K562 (cell line): Measurements from ENCODE around the gene NR1H3. TPM values are rescaled to one million over a fixed set of nuclear protein-coding genes. Genes with fewer than 3 reads are reported as not detected.

Experiments
- ATAC-seq: fragments of 200-7000 bp; cut with Tn5 transposase; 3 replicates; pipeline ENCODE4 v1.9.1; 2020; ENCODE audit warnings: moderate library complexity
- BruUV-seq: library from RNA; stranded (reverse); fragments of 400-500 nt; replicated peaks from 2 replicates; lab custom pipeline; 2021; lab: Mats Ljungman, UMichigan
- CTCF ChIA-PET: fragments of 300-600 bp; formaldehyde crosslinking; extraction: SDS; loops from one replicate; lab custom pipeline; 2021; ENCODE audit warnings: low intra/inter-chr PET ratio; lab: Yijun Ruan, JAX
- POLR2A ChIA-PET: fragments of 300-600, 350-650 bp; sonication (Branson Sonifier 250); formaldehyde crosslinking; extraction: SDS; loops from one replicate; lab custom pipeline; 2021; ENCODE audit warnings: antibody characterized with exemption, inconsistent platforms; lab: Yijun Ruan, JAX
- DNase-seq, 4 experiments: peaks; one replicate each; pipeline versions ENCODE4 v3.0.0 to v3.0.0-alpha.2; 2011 to 2018; ENCODE audit warnings: low spot score in 3 of 4, mixed read lengths in 3 of 4; ENCODE audit errors: extremely low read depth in 1 of 4
- FAIRE-seq: peaks from 2 replicates; lab custom pipeline; 2011; peaks lifted over from hg19 to GRCh38; lab: Jason Lieb, UNC
- H2AFZ ChIP-seq: 2 replicates; pipeline ENCODE4 v1.6.0; 2011; ENCODE audit warnings: low read depth, low read length, control low read depth, inconsistent platforms
- H3K27ac ChIP-seq: fragments of 200-600 bp; 3 replicates; pipeline ENCODE4 v1.8.0; 2011; ENCODE audit warnings: low read depth, mild to moderate bottlenecking, control low read depth, inconsistent platforms, low read length, moderate library complexity, mixed read lengths; ENCODE audit errors: extremely low read depth
- H3K27me3 ChIP-seq, 2 experiments: fragments of 300-600 bp in 1 of 2; 2 replicates in 1 of 2; 3 replicates in 1 of 2; pipeline versions ENCODE4 v1.6.0 to v1.8.0; 2011; ENCODE audit warnings: inconsistent platforms in 2 of 2, low read length in 2 of 2, mild to moderate bottlenecking in 1 of 2, mixed read lengths in 1 of 2, moderate library complexity in 1 of 2; ENCODE audit not compliant: control insufficient read depth in 2 of 2, insufficient read depth in 2 of 2
- H3K36me3 ChIP-seq: fragments of 300-600 bp; 3 replicates; pipeline ENCODE4 v1.8.0; 2011; ENCODE audit warnings: mild to moderate bottlenecking, low read length, inconsistent platforms; ENCODE audit not compliant: control insufficient read depth, insufficient read depth
- H3K4me1 ChIP-seq, 2 experiments: fragments of 200-600 bp in 1 of 2; replicated peaks in 1 of 2; 2 replicates in 1 of 2; 3 replicates in 1 of 2; pipeline versions ENCODE4 v1.5.1 to v1.8.0; 2011; ENCODE audit warnings: inconsistent platforms in 2 of 2, low read length in 2 of 2, mild to moderate bottlenecking in 1 of 2, mixed read lengths in 1 of 2, moderate library complexity in 1 of 2; ENCODE audit not compliant: control insufficient read depth in 2 of 2, insufficient read depth in 2 of 2
- H3K4me2 ChIP-seq: 2 replicates; pipeline ENCODE4 v1.6.1; 2011; ENCODE audit warnings: low read length, control low read depth, inconsistent platforms, mixed read lengths; ENCODE audit not compliant: insufficient read depth
- H3K4me3 ChIP-seq: fragments of 200-600 bp; sonication (generic), shearing (Covaris generic); 2 replicates; pipeline ENCODE4 v1.5.1; 2016; ENCODE audit warnings: control low read depth, inconsistent platforms
- H3K79me2 ChIP-seq: fragments of 200-600 bp; 3 replicates; pipeline ENCODE4 v1.8.0; 2011; ENCODE audit warnings: low read length, inconsistent platforms; ENCODE audit not compliant: control insufficient read depth, insufficient read depth
- H3K9ac ChIP-seq, 2 experiments: 2 replicates each; pipeline versions ENCODE4 v1.6.0 to v1.6.1; 2011; ENCODE audit warnings: low read depth in 2 of 2, low read length in 2 of 2, control low read depth in 1 of 2, inconsistent platforms in 1 of 2, mild to moderate bottlenecking in 1 of 2, mixed read lengths in 1 of 2; ENCODE audit not compliant: insufficient read depth in 1 of 2
- H3K9me1 ChIP-seq: one replicate; pipeline ENCODE4 v1.6.0; 2011; ENCODE audit warnings: inconsistent platforms, mild to moderate bottlenecking, low read length, moderate library complexity; ENCODE audit not compliant: control insufficient read depth, insufficient read depth
- H3K9me3 ChIP-seq: replicated peaks from 2 replicates; pipeline ENCODE4 v1.5.1; 2011; ENCODE audit warnings: low read depth, low read length, inconsistent platforms; ENCODE audit not compliant: control insufficient read depth, insufficient read depth
- H4K20me1 ChIP-seq: replicated peaks from 2 replicates; pipeline ENCODE4 v1.6.1; 2011; ENCODE audit warnings: low read length, inconsistent platforms, mixed read lengths; ENCODE audit not compliant: control insufficient read depth, insufficient read depth
- CBX1 ChIP-seq: sonication (generic); IDR thresholded peaks from 2 replicates; pipeline ENCODE4 v1.6.1; 2016; ENCODE audit warnings: antibody characterized with exemption, low read depth, mild to moderate bottlenecking
- CHAMP1 ChIP-seq: fragments of 450-650 bp; IDR thresholded peaks from 2 replicates; pipeline ENCODE4 v1.6.1; 2016; ENCODE audit warnings: mild to moderate bottlenecking
- CTBP1 ChIP-seq: fragments of 450-650 bp; IDR thresholded peaks from 2 replicates; pipeline ENCODE4 v1.6.1; 2016; ENCODE audit warnings: borderline replicate concordance
- DPF2 ChIP-seq: fragments of 450-650 bp; IDR thresholded peaks from 2 replicates; pipeline ENCODE4 v1.6.1; 2016
- KLF13 ChIP-seq: fragments of 450-650 bp; IDR thresholded peaks from 2 replicates; pipeline ENCODE4 v1.6.1; 2016; ENCODE audit warnings: missing genetic modification characterization, low read depth, mild to moderate bottlenecking, missing compliant biosample characterization, moderate library complexity, borderline replicate concordance
- MAX ChIP-seq: sonication (generic); formaldehyde crosslinking; IDR thresholded peaks from 2 replicates; pipeline ENCODE4 v1.9.0; 2022; ENCODE audit warnings: mild to moderate bottlenecking, missing genetic modification reagents
- MTA2 ChIP-seq: fragments of 450-650 bp; IDR thresholded peaks from 2 replicates; pipeline ENCODE4 v1.6.1; 2016; ENCODE audit warnings: low read depth
- RBBP5 ChIP-seq: fragments of 200-600 bp; sonication (generic); IDR thresholded peaks from 2 replicates; pipeline ENCODE4 v1.6.1; 2012; ENCODE audit warnings: borderline replicate concordance, mild to moderate bottlenecking, low read length, control low read depth, inconsistent platforms; ENCODE audit not compliant: insufficient read depth, poor library complexity, severe bottlenecking
- TAL1 ChIP-seq: fragments of 450-650 bp; IDR thresholded peaks from 2 replicates; pipeline ENCODE4 v1.6.1; 2016; ENCODE audit warnings: mild to moderate bottlenecking
- TEAD1 ChIP-seq, 2 experiments: fragments of 450-650 bp in 1 of 2; sonication (generic) in 1 of 2; formaldehyde crosslinking; IDR thresholded peaks; 2 replicates each; pipeline versions ENCODE4 v1.4.0 to v1.8.0; 2020 to 2022; ENCODE audit warnings: mild to moderate bottlenecking in 2 of 2, missing genetic modification reagents in 1 of 2
- ZEB2 ChIP-seq: fragments of 450-650 bp; IDR thresholded peaks from 2 replicates; pipeline ENCODE4 v1.6.1; 2016
- ZFX ChIP-seq: sonication (generic); formaldehyde crosslinking; IDR thresholded peaks from 2 replicates; pipeline ENCODE4 v1.8.0; 2022; ENCODE audit warnings: mild to moderate bottlenecking, missing genetic modification reagents, moderate library complexity
- ZNF165 ChIP-seq: fragments of 250-450 bp; sonication (Bioruptor Pico); IDR thresholded peaks from 2 replicates; pipeline ENCODE4 v1.4.0; 2020; ENCODE audit warnings: borderline replicate concordance
- ZNF766 ChIP-seq: fragments of 200-800 bp; sonication (Bioruptor generic); conservative IDR thresholded peaks from 2 replicates; pipeline ENCODE4 v1.6.1; 2016; ENCODE audit warnings: missing genetic modification characterization, missing compliant biosample characterization
- WGBS: fragments of 100-300 bp; shearing (Covaris generic); methylation state at CpG from one replicate; pipeline ENCODE4 v1.1.6; 2016; ENCODE audit warnings: low coverage, mixed read lengths; ENCODE audit not compliant: insufficient coverage; ENCODE audit errors: missing lambda C conversion rate; 5-methylcytosine and 5-hydroxymethylcytosine counted together
- in situ Hi-C: fragments of 300-500 bp; cut with MboI; formaldehyde crosslinking; loops from 4 replicates; pipeline ENCODE4 v1.15.0; 2018; ENCODE audit warnings: inconsistent platforms, mixed read lengths
- intact Hi-C: fragments of 100-400 bp; cut with micrococcal nuclease; formaldehyde crosslinking; loops from 2 replicates; pipeline ENCODE4 v1.14.2; 2022
- polyA plus RNA-seq, 8 experiments: library from polyadenylated mRNA; depleted of rRNA in 4 of 8; stranded (reverse) in 5 of 8; unstranded in 3 of 8; fragments of >200 nt; fragmentation: Nextera tagmentation in 2 of 8; fragmentation: Illumina TruSeq in 1 of 8; extraction: Ambion mirVana in 2 of 8; extraction: Trizol in 1 of 8; gene quantifications; 2 replicates each; pipeline versions ENCODE4 v1.2.1 to v1.2.3, GENCODE V29; 2011 to 2014; ENCODE audit warnings: inconsistent platforms in 1 of 8, missing spikeins in 1 of 8
- total RNA-seq, 7 experiments: library from RNA; depleted of rRNA in 6 of 7; stranded (reverse); fragments of >200 nt in 6 of 7; fragmentation: Illumina TruSeq in 2 of 7; extraction: Trizol in 2 of 7; gene quantifications; 2 replicates each; pipeline versions ENCODE4 v1.2.1 to v1.2.3, GENCODE V29; 2011 to 2021; ENCODE audit warnings: low replicate concordance in 1 of 7
- TF ChIP-seq, protein P1 (sequence below): fragments of 200-800 bp; sonication (Bioruptor generic); IDR thresholded peaks from 2 replicates; pipeline ENCODE4 v1.6.1; 2017; ENCODE audit warnings: missing genetic modification characterization, missing compliant biosample characterization
- TF ChIP-seq, protein P2 (sequence below): fragments of 450-650 bp; formaldehyde crosslinking; conservative IDR thresholded peaks from 2 replicates; pipeline ENCODE4 v1.4.0; 2022; ENCODE audit warnings: mild to moderate bottlenecking, missing genetic modification characterization

The NR1H3 gene
- total and polyA plus RNA-seq, 9 of the 15 experiments (the other 6 are each of a cell fraction or from before 2014, with no cell fraction given) = 8.2 to 26.0 (median 11.9) TPM

GRCh38 chr11:47271961-47272661 lies 14.3 kb downstream of the NR1H3 start:
- POLR2A ChIA-PET = interaction anchor here (0.6 to 2.3 kb wide), 6 partner anchors 9 to 291 kb away, joined by 4 to 11 read pairs (median 6); partner anchors contain the start of gene ACP2
- no peaks in the 10 kb centered on the region for H3K27me3 ChIP-seq
- ATAC-seq (peak; percentile 46), FAIRE-seq (peak; percentile 65), DNase-seq (peak in 2 of 4 experiments; percentile 71 to 82)
- H3K4me2 ChIP-seq = peak overlapping the region; percentile 77
- H3K9me3 ChIP-seq = no peaks in the 10 kb centered on the region
- peak overlapping the region in 1 of 2 experiments; percentile 23; a peak in 1 of 4 replicates for H3K9ac ChIP-seq
- peaks cover 16% of the 10 kb centered on the region for H3K9me1 ChIP-seq
- in situ Hi-C loops (no loop called here), intact Hi-C loops (no loop called here)
- H3K36me3 ChIP-seq = peaks cover 43% of the 10 kb centered on the region
- peaks cover 56% of the 10 kb centered on the region for H3K79me2 ChIP-seq
- H2AFZ ChIP-seq = no peak overlapping the region
- H3K27ac ChIP-seq = peak overlapping the region; percentile 57
- peaks cover 29% of the 10 kb centered on the region for H4K20me1 ChIP-seq
- CTCF ChIA-PET = no interaction called here
- WGBS = 12% methylated on average over 11 of the region's 11 CpGs
- BruUV-seq = no TSS peak
- peaks cover 45 to 51% of the 10 kb centered on the region in 2 experiments for H3K4me1 ChIP-seq
- H3K4me3 ChIP-seq = peak overlapping the region; percentile 85; the same call in 1 of the 2 replicates
- TF ChIP-seq, protein P1, sequence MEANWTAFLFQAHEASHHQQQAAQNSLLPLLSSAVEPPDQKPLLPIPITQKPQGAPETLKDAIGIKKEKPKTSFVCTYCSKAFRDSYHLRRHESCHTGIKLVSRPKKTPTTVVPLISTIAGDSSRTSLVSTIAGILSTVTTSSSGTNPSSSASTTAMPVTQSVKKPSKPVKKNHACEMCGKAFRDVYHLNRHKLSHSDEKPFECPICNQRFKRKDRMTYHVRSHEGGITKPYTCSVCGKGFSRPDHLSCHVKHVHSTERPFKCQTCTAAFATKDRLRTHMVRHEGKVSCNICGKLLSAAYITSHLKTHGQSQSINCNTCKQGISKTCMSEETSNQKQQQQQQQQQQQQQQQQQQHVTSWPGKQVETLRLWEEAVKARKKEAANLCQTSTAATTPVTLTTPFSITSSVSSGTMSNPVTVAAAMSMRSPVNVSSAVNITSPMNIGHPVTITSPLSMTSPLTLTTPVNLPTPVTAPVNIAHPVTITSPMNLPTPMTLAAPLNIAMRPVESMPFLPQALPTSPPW (CRISPR knock-in tag) = peak; percentile 57
- no peak for TF ChIP-seq ZNF165 (CRISPR knock-in tag)
- TF ChIP-seq, protein P2, sequence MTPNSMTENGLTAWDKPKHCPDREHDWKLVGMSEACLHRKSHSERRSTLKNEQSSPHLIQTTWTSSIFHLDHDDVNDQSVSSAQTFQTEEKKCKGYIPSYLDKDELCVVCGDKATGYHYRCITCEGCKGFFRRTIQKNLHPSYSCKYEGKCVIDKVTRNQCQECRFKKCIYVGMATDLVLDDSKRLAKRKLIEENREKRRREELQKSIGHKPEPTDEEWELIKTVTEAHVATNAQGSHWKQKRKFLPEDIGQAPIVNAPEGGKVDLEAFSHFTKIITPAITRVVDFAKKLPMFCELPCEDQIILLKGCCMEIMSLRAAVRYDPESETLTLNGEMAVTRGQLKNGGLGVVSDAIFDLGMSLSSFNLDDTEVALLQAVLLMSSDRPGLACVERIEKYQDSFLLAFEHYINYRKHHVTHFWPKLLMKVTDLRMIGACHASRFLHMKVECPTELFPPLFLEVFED (CRISPR knock-in tag) = no peak
- peak; percentile 28; the same call in 1 of the 2 replicates for TF ChIP-seq TAL1
- TF ChIP-seq ZFX (CRISPR knock-in tag) = peak; percentile 53; the same call in 1 of the 2 replicates
- 0 out of 2 replicates have a peak, but pooled peaks have one; percentile 27 for TF ChIP-seq MAX (CRISPR knock-in tag)
- no peak for TF ChIP-seq MTA2
- TF ChIP-seq ZEB2 = 0 out of 2 replicates have a peak, but pooled peaks have one; percentile 16
- peak; percentile 36; the same call in 1 of the 2 replicates for TF ChIP-seq DPF2
- no peak for TF ChIP-seq TEAD1 (CRISPR knock-in tag; IDR thresholded peaks at IDR 0.05)
- no peak for TF ChIP-seq CHAMP1
- no peak for TF ChIP-seq ZNF766 (CRISPR knock-in tag)
- TF ChIP-seq CTBP1 = peak; percentile 18; the same call in 1 of the 2 replicates
- TF ChIP-seq KLF13 = no peak
- TF ChIP-seq RBBP5 = peak; percentile 38
- no peak for TF ChIP-seq CBX1
